GM23248 (cell line): ENCODE data around the gene ABL1. TPM values are rescaled to one million over a fixed set of nuclear protein-coding genes. Genes with fewer than 3 reads are reported as not detected.

ENCODE experiments used
- DNase-seq: peaks from one replicate; pipeline ENCODE4 v3.0.0-alpha.2; 2015
- H2AFZ ChIP-seq: fragments of 200-600 bp; sonication (generic); 2 replicates; pipeline ENCODE4 v1.6.1; 2016; ENCODE audit warnings: antibody characterized with exemption
- H3F3A ChIP-seq: fragments of 200-600 bp; sonication (generic); 2 replicates; pipeline ENCODE4 v1.6.1; 2016; ENCODE audit warnings: mild to moderate bottlenecking, antibody characterized with exemption, mixed run types; ENCODE audit not compliant: insufficient read depth
- H3K27ac ChIP-seq: fragments of 200-600 bp; sonication (generic); 2 replicates; pipeline ENCODE4 v1.5.1; 2016; ENCODE audit warnings: mild to moderate bottlenecking
- H3K27me3 ChIP-seq: fragments of 200-600 bp; sonication (generic); replicated peaks from 2 replicates; pipeline ENCODE4 v1.6.1; 2016; ENCODE audit warnings: mild to moderate bottlenecking; ENCODE audit not compliant: insufficient read depth
- H3K36me3 ChIP-seq: fragments of 200-600 bp; sonication (generic); 2 replicates; pipeline ENCODE4 v1.6.1; 2016; ENCODE audit warnings: low read depth, mild to moderate bottlenecking
- H3K4me1 ChIP-seq: fragments of 200-600 bp; sonication (generic); 2 replicates; pipeline ENCODE4 v1.6.1; 2016; ENCODE audit warnings: mild to moderate bottlenecking; ENCODE audit not compliant: insufficient read depth
- H3K4me2 ChIP-seq: fragments of 200-600 bp; sonication (generic); one replicate; pipeline ENCODE4 v1.6.1; 2016; ENCODE audit warnings: mild to moderate bottlenecking; ENCODE audit not compliant: unreplicated experiment
- H3K4me3 ChIP-seq: fragments of 200-600 bp; sonication (generic); 2 replicates; pipeline ENCODE4 v1.5.1; 2016; ENCODE audit warnings: mild to moderate bottlenecking
- H3K79me2 ChIP-seq: fragments of 200-600 bp; sonication (generic); 2 replicates; pipeline ENCODE4 v1.6.1; 2016; ENCODE audit warnings: mild to moderate bottlenecking; ENCODE audit not compliant: insufficient read depth
- H3K9ac ChIP-seq: fragments of 200-600 bp; sonication (generic); 2 replicates; pipeline ENCODE4 v1.6.1; 2016; ENCODE audit warnings: mild to moderate bottlenecking
- H3K9me2 ChIP-seq: fragments of 200-600 bp; sonication (generic); 2 replicates; pipeline ENCODE4 v1.6.1; 2016; ENCODE audit warnings: mixed run types, mild to moderate bottlenecking, moderate library complexity; ENCODE audit not compliant: insufficient read depth
- H3K9me3 ChIP-seq: fragments of 200-600 bp; sonication (generic); one replicate; pipeline ENCODE4 v1.6.1; 2017; ENCODE audit warnings: low read depth
- H4K20me1 ChIP-seq: fragments of 200-600 bp; sonication (generic); 2 replicates; pipeline ENCODE4 v1.6.0; 2016; ENCODE audit not compliant: insufficient read depth
- EZH2 ChIP-seq: fragments of 200-600 bp; sonication (generic); IDR thresholded peaks from 2 replicates; pipeline ENCODE4 v1.6.1; 2018; ENCODE audit warnings: antibody characterized with exemption, mild to moderate bottlenecking; ENCODE audit not compliant: insufficient read depth, poor library complexity, severe bottlenecking
- EZH2phosphoT487 ChIP-seq: fragments of 200-600 bp; sonication (generic); IDR thresholded peaks from 2 replicates; pipeline ENCODE4 v1.6.1; 2018; ENCODE audit warnings: antibody characterized with exemption, moderate library complexity, mild to moderate bottlenecking, low read depth; ENCODE audit not compliant: insufficient read depth
- WGBS, 2 experiments: methylation state at CpG; one replicate each; pipeline ENCODE4 v1.1.6; 2015 to 2017; ENCODE audit warnings: low lambda C conversion rate in 2 of 2, low coverage in 1 of 2; ENCODE audit errors: missing lambda C conversion rate in 2 of 2; 5-methylcytosine and 5-hydroxymethylcytosine counted together
- in situ Hi-C: fragments of 300-500 bp; cut with MboI; formaldehyde crosslinking; loops from 2 replicates; pipeline ENCODE4 v1.15.0; 2020
- polyA plus RNA-seq: library from polyadenylated mRNA; unstranded; fragments of >200 nt; fragmentation: Nextera tagmentation; extraction: Ambion mirVana; gene quantifications from 2 replicates; pipeline ENCODE4 v1.2.1, GENCODE V29; 2016
- total RNA-seq: library from RNA; depleted of rRNA; stranded (reverse); fragments of >200 nt; shearing (Covaris generic); gene quantifications from 2 replicates; pipeline ENCODE4 v1.2.3, GENCODE V29; 2014

The ABL1 gene
- total and polyA plus RNA-seq, 2 experiments from 2014 or later: 22.9 to 66.1 TPM

- Histone ChIP-seq H2AFZ (no peak overlapping the region), H3K27ac (no peak overlapping the region), H3K79me2 (no peaks in the 10 kb centered on the region), H3K36me3 (no peaks in the 10 kb centered on the region), H3K27me3 (no peaks in the 10 kb centered on the region), H3K4me1 (peaks cover 6% of the 10 kb centered on the region), H3K9me3 (no peaks in the 10 kb centered on the region), H4K20me1 (no peaks in the 10 kb centered on the region), H3K4me2 (no peak overlapping the region), H3K9me2 (no peaks in the 10 kb centered on the region), H3K4me3 (no peak overlapping the region), H3F3A (peaks cover 6% of the 10 kb centered on the region; the same call in 1 of the 2 replicates), H3K9ac (no peak overlapping the region)
- in situ Hi-C loops: no loop called here
- DNase-seq: no peak
- TF ChIP-seq EZH2 (no peak), EZH2phosphoT487 (no peak)
- WGBS, 2 experiments: 79 to 84% methylated on average over 14 to 23 of the region's 26 CpGs
Observed at GRCh38 chr9:130911254-130912049, 76.4 kb downstream of the ABL1 start.

GRCh38 chr9:130912932-130913598 is 78.0 kb downstream of the ABL1 start:
- DNase-seq: peak; percentile 96
- 4% methylated on average over 38 of the region's 38 CpGs for whole genome bisulfite sequencing, 2 experiments
- no peaks in the 10 kb centered on the region for H3K36me3 ChIP-seq
- H3K27ac ChIP-seq: peak overlapping the region; percentile 60
- no peaks in the 10 kb centered on the region for H3K9me3 ChIP-seq
- peak overlapping the region; percentile 70 for H2AFZ ChIP-seq
- peak overlapping the region; percentile 36 for H3K4me2 ChIP-seq
- no peaks in the 10 kb centered on the region for H3K79me2 ChIP-seq
- H3K9ac ChIP-seq: peak overlapping the region; percentile 59
- peaks cover 6% of the 10 kb centered on the region; the same call in 1 of the 2 replicates for H3F3A ChIP-seq
- no peak for TF ChIP-seq EZH2phosphoT487
- TF ChIP-seq EZH2: no peak
- no peaks in the 10 kb centered on the region for H4K20me1 ChIP-seq
- no peaks in the 10 kb centered on the region for H3K9me2 ChIP-seq
- in situ Hi-C loops: no loop called here
- no peaks in the 10 kb centered on the region for H3K27me3 ChIP-seq
- H3K4me3 ChIP-seq: peak overlapping the region; percentile 29; the same call in 1 of the 2 replicates
- H3K4me1 ChIP-seq: peaks cover 6% of the 10 kb centered on the region

- H2AFZ ChIP-seq: peak overlapping the region; percentile 70
- in situ Hi-C loops: no loop called here
Observed at GRCh38 chr9:130913599-130914416, 78.8 kb downstream of the ABL1 start.

More at GRCh38 chr9:130913599-130914416, 78.8 kb downstream of the ABL1 start:
- H3K4me2 ChIP-seq: peak overlapping the region; percentile 36
- H3K9me2 ChIP-seq: no peaks in the 10 kb centered on the region
- peaks cover 6% of the 10 kb centered on the region for H3K4me1 ChIP-seq
- peaks cover 6% of the 10 kb centered on the region; the same call in 1 of the 2 replicates for H3F3A ChIP-seq
- peak overlapping the region; percentile 60 for H3K27ac ChIP-seq
- peak overlapping the region; percentile 59 for H3K9ac ChIP-seq
- H3K79me2 ChIP-seq: no peaks in the 10 kb centered on the region
- no peaks in the 10 kb centered on the region for H3K36me3 ChIP-seq
- 0 out of 2 replicates have a peak, but pooled peaks cover 4% of the 10 kb centered on the region for H3K27me3 ChIP-seq
- no peaks in the 10 kb centered on the region for H4K20me1 ChIP-seq
- no peak for DNase-seq
- H3K4me3 ChIP-seq: peak overlapping the region; percentile 29; the same call in 1 of the 2 replicates
- whole genome bisulfite sequencing, 2 experiments: 81 to 83% methylated on average over 23 of the region's 23 CpGs
- no peaks in the 10 kb centered on the region for H3K9me3 ChIP-seq
- TF ChIP-seq EZH2 (no peak), EZH2phosphoT487 (no peak)
